GM12891 (cell line): Measurements from ENCODE around the gene MGMT.

ENCODE experiments used
- PAX5 ChIP-seq: IDR thresholded peaks from 2 replicates; pipeline ENCODE4 v1.6.1; 2011; ENCODE audit warnings: low read length, moderate library complexity, mild to moderate bottlenecking; ENCODE audit not compliant: insufficient read depth, severe bottlenecking
- POLR2A ChIP-seq: IDR thresholded peaks from 2 replicates; pipeline ENCODE4 v1.6.1; 2011; ENCODE audit warnings: low read depth, low read length, control low read depth
- POLR2AphosphoS5 ChIP-seq: IDR thresholded peaks from 2 replicates; pipeline ENCODE4 v1.6.1; 2011; ENCODE audit warnings: low read depth, low read length, control low read depth
- SPI1 ChIP-seq: IDR thresholded peaks from 2 replicates; pipeline ENCODE4 v1.6.1; 2011; ENCODE audit warnings: low read depth, low read length, control low read depth
- TAF1 ChIP-seq: IDR thresholded peaks from 2 replicates; pipeline ENCODE4 v1.6.1; 2011; ENCODE audit warnings: low read depth, low read length, control low read depth

GRCh38 chr10:129704225-129704624 lies 237.2 kb downstream of the MGMT start:
- no peak for TF ChIP-seq POLR2A
- TF ChIP-seq TAF1: no peak
- TF ChIP-seq POLR2AphosphoS5: no peak
- no peak for TF ChIP-seq SPI1
- no peak for TF ChIP-seq PAX5
